Activated CD4-positive, CD25-positive, alpha-beta regulatory T cell treated with anti-CD3 and anti-CD28 coated beads, Interleukin-2, amount 50 U/mL, for 16 hours (primary cell): ENCODE results near the gene PCTP.

Source experiments
- DNase-seq: peaks from one replicate; pipeline ENCODE4 v3.0.0-alpha.2; 2020; ENCODE audit warnings: low read depth, low spot score

Gene PCTP

GRCh38 chr17:55757659-55758058 lies 6.8 kb downstream of the PCTP start:
- no peak for DNase-seq

GRCh38 chr17:55758171-55758570 lies 7.3 kb downstream of the PCTP start:
- no peak for DNase-seq

- DNase-seq, result no peak
Observed at GRCh38 chr17:55760643-55761355, 9.9 kb downstream of the PCTP start.

- DNase-seq, result no peak
Observed at GRCh38 chr17:55762086-55762858, 11.4 kb downstream of the PCTP start.

- no peak for DNase-seq
Observed at GRCh38 chr17:55763856-55764255, 13.0 kb downstream of the PCTP start.

- no peak for DNase-seq
Observed at GRCh38 chr17:55764610-55765009, 13.8 kb downstream of the PCTP start.

- DNase-seq, result no peak
Observed at GRCh38 chr17:55765472-55765871, 14.6 kb downstream of the PCTP start.

- no peak for DNase-seq
Observed at GRCh38 chr17:55768936-55769624, 18.2 kb downstream of the PCTP start.

GRCh38 chr17:55769625-55770000 lies 18.8 kb downstream of the PCTP start:
- DNase-seq, result no peak

- no peak for DNase-seq
Observed at GRCh38 chr17:55770196-55770870, 19.5 kb downstream of the PCTP start.

- DNase-seq, result no peak
Observed at GRCh38 chr17:55772086-55772485, 21.2 kb downstream of the PCTP start.

- no peak for DNase-seq
Observed at GRCh38 chr17:55773671-55774070, 22.8 kb downstream of the PCTP start.

- DNase-seq, result no peak
Observed at GRCh38 chr17:55774846-55775271, 24.0 kb downstream of the PCTP start.

GRCh38 chr17:55776271-55776670 lies 25.4 kb downstream of the PCTP start:
- DNase-seq, result no peak

- DNase-seq, result no peak
Observed at GRCh38 chr17:55777471-55777971, 26.7 kb downstream of the PCTP start.

GRCh38 chr17:55778389-55779118 lies 27.7 kb downstream of the PCTP start:
- no peak for DNase-seq

GRCh38 chr17:55783684-55784245 lies 32.9 kb downstream of the PCTP start:
- no peak for DNase-seq

GRCh38 chr17:55784666-55785065 lies 33.8 kb downstream of the PCTP start:
- no peak for DNase-seq

- DNase-seq, result no peak
Observed at GRCh38 chr17:55785181-55785580, 34.3 kb downstream of the PCTP start.

GRCh38 chr17:55793272-55793671 lies 42.4 kb downstream of the PCTP start:
- DNase-seq, result no peak
